GM19467 (cell line): Measurements from ENCODE around the gene METTL23.
"Not testable (repeated sequence)": the region's sequence is repeated elsewhere in the genome, so short reads cannot be mapped to it uniquely, and the experiment has no call there.

Experiments
- ATAC-seq: cut with Tn5 transposase; IDR thresholded peaks from one replicate; pipeline ENCODE4 v1.9.1; 2021; ENCODE audit warnings: mild to moderate bottlenecking, moderate library complexity; ENCODE audit not compliant: unreplicated experiment

METTL23 gene

DNA sequence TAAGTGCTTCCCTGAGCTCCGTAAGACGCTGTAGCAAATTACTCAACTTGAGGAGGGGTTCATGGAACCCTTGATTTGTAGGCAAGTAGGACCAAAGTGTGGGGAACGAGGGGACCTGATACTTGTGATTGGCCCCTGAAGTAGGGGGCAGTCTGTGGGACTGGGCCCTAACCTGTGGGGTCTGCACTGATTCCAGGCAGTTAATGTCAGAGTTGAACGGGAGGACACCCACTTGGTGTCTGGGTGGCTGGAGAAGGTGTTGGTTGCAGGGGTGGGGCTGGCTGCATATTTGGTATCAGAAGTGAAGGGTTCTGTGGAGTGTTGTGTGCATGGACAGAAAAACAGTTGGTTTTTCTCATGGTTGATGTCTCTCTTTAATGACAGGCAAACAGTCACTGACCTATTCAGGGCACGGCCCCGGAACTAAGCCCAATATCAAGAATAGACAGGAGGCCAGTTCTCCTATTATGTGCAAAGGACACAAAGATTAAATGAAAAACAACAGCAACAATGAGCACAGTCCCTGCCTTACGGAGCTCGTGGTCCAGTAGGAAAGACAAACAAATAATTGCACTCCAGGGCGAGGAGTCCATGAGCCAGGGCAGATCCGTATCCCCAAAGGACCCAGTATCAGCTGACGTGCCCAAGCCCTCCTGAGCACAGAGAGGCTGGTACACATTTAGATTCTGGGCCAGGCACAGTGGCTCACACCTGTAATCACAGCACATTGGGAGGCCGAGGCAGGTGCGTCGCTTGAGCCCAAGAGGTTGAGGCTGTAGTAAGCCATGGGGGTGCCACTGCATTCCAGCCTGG, 35.1 kb upstream of the METTL23 start:
- ATAC-seq = no peak

DNA sequence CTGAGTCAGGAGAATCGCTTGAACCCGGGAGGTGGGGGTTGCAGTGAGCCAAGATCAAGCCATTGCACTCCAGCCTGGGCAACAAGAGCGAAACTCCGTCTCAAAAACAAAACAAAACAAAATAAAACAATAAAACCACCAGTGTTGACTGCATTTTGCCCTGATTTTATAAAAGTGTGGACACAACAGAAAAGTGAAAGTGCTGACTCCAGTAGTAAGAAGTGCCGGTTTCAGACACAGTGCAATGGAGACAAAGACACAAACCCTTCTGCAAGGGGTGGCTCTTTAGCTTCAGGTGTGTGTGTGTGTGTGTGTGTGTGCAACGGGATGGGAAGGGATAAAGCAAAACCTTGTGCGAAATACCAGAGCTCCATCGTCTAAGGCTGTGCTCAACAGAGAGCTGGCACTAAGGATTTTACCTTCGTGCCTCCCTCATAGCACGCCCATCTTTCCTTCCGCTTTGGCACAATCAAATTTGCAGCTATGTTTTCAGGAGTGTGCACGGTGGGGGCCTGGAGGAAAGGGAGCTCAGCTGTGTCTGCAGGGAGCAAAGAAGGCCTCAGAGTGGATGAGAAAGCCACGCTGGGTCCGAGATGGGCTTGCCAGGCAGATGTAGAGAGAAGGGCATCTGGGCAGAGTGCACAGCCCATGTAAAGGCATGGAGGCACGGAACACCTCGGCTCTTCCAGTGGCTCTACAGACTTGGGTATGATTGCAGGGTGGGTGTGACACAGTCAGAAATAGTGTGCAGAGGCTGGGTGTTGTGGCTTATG, 31.4 kb upstream of the METTL23 start:
- no peak for ATAC-seq

DNA sequence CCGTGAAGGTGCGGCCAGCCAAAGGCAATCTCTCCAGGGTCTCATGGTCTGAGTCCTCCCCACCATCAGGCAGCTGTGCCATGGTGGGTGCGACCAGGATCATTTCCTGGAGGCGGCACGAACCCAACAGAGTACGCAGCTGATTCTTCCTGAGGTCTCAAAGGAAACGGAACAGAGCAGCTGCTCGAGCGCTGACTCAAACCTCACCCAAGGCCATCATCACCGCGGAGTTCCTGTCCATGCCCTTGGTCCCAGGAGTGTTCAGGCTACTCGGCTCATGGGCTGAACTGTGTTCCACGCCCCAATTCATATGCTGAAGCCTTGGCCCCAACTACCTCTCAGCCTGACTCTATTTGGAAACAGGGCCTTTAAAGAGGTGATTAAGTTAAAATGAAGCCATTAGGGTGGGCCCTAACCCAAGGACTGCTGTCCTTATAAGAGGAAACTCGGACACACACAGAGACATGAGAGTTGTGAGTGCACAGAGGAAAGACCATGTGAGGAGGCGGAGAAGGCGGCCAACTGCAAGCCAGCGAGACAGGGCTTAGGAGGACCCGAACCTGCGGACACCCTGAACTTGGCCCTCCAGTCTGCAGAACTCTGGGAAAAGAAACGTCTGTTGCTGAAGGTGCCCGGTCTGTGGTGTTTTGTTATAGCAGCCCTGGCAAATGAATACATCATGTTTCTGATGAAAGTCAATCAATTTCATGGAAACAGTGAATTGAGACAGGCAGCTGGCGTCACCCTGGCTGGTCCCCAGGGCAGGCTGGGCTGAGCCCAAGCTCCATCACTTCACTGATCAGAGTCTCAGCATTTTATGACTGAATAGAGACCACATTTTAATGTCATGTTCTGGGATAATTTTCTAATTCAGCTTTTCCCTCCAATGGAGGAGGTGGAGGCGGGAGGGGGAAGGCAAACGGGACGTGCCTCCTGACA, 29.6 kb upstream of the METTL23 start:
- peak; percentile 60 for ATAC-seq

DNA sequence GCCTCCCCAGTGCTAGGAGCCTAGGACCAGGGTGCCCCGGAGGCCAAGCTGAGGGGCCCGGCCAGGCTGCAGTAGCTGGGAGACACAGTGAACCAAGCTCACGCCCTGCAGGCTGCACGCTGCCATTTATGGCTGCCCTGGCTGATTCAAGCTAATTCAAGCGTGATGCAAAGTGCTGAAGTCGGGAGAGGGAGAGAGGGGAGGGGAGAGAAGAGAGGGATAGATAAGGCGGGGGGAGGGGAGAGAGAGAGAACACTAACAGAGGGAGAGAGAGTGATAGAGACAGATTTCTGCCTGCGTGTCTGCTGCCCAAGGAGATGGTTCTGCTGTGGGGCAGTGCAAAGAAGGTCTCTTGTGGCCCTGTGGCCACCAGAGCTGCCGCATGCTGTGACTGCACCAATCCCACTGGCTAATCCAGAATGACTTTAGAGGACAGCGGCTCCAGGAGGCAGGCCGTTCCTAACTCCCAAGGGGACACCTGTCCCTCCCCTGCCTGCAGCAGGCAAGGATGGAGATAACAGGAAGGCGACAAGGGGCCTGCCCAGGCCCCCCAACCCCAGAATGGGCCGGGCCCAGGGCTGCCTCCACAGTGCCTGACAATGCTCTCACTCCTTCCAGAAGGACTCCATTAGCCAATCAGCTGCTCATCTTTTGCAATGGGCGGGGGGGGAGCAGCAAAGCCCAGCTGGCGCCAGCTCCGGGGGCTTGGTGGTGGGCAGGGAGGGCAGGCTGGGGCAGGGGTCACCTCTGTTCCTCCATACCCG, 28.8 kb upstream of the METTL23 start:
- no peak for ATAC-seq

DNA sequence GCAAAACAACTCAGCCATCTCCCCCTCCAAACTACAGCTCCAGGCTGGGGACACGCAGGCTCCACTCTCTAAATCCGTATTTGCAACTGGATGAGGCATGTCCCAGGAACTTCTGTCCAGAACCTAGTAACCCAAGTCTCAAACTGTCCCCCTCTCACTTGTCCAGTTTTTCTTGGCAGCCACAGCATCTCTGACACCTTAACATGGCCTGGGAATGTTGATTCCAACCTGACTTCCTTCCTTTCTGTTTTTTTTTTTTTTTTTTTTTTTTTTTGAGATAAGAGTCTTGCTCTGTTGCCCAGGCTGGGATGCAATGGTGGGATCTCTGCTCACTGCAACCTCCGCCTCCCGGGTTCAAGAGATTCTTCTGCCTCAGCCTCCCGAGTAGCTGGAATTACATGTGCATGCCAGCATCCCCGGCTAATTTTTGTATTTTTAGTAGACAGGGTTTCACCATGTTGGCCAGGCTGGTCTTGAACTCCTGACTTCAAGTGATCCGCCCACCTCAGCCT, 28.1 kb upstream of the METTL23 start:
- not testable (repeated sequence) for ATAC-seq

DNA sequence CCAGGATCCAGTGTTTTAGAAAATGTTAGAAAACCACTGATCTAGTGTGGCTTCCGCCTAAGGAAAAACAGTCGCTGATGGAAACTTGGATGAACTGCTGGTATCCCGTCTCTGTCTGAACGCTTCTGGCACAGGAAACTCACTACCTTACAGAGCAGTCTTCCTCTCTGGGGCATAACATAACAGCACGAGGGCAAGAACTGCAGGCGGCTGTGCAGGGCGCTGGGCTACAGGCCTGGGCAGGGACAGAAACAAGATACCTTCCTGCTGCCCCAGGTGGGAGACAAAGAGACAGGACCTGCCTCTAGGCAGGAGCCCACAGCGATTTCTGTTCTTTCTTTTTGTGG, 26.4 kb upstream of the METTL23 start:
- ATAC-seq = no peak

DNA sequence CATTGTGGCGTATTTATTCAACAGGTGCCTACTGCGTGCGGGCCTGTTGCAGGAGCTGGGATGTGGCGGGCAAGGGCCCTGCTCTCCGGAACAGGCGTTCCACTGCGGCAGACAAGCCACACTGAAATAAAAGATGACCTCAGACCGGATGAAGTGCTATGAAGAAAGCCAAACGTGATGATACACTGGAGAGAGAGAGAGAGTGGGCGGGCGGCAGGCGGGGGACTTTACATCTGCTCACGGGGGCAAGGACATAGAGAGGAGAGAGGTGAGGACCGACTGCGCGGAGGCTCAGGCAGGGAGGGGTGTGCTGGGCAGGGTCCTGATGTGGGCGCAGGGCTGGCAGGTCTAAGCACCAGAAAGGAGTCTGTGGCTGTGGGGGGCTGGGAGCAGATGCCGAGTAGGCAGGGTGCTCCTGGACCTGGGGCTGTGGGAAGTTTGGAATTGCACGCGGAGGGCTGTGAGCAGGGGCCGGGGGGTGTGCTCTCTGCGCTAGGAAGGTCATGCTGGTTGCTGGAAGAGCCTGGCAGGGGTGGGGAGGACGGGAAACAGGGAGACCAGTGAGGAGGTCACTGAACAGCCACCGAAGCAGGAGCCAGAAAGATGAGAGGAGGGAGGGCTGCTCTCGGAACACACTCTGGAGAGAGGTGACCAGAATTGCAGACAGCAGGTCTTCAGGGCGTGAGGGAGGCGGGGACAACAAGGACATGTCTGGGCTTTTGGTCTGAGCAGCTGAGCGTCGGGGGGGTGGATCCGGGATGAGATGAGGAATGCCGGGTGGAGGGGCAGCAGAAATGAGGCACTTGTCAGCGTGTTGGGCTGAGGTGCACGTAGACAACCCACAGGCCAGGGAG, 25.8 kb upstream of the METTL23 start:
- no peak for ATAC-seq

DNA sequence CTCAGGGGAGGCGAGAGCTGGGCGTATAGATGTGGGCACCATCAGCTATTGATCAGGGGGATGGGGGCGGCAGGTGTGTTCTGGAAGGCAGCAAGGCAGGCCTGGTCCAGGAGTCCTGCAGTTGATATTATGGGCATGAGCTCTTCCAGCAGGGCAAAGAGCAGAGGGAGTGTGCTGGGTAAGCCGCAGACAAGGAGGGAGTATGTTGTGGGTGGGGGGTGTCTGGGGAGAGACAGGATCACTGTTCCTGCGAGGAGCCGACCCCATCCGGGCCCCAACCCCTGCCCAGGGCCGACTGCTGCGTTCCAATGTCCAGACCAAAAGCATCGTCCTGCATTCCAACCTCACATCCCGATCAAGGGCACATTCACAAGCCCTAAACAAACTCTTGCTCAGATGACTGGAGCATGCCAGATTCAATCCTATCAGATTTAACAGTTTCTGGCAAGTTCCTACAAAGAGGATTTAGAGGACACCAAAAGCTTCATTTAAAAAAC, 25.1 kb upstream of the METTL23 start:
- ATAC-seq = no peak

DNA sequence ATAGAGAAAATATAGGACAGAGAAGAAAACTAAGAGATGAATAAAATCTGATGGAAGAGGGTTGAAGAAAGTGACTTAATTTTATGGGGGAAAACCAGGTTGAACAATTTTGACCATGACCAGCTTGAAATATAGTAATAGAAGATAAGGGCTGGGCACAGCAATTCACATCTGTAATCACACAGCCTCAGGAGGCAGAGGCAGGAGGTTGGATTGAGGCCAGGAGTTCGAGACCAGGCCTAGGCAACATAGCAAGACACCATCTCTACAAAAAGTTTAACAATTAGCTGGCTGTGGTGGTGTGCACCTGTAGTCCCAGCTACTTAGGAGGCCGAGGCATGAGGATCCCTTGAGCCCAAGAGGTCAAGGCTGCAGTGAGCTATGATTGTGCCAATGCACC, 24.6 kb upstream of the METTL23 start:
- ATAC-seq = no peak

DNA sequence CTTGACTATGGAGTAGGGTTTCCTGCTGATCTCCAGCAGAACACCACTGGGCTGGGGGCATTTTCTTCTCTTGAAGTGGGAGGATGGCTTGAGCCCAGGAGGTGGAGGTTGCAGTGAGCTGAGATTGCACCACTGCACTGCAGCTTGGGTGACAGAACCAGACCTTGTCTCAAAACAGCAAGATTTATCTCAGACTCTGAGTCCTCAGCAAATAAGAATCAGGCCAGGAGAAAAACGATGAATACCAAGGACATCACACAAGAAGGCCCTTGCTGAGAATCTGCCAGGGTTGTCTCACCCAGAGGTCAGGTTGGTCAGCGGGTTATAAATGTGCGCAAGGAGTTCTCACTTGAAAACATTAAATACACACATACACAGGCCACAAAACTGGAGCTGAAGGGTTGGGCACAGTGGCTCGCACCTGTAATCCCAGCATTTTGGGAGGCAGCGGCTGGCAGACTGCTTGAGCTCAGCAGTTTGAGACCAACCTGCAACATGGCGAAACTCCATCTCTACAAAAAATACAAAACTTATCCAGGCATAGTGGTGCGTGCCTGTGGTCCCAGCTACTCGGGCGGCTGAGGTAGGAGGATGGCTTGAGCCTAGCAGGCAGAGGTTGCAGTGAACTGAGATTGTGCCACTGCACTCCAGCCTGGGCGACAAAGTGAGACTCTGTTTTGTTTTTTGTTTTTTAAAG, 23.6 kb upstream of the METTL23 start:
- no peak for ATAC-seq

DNA sequence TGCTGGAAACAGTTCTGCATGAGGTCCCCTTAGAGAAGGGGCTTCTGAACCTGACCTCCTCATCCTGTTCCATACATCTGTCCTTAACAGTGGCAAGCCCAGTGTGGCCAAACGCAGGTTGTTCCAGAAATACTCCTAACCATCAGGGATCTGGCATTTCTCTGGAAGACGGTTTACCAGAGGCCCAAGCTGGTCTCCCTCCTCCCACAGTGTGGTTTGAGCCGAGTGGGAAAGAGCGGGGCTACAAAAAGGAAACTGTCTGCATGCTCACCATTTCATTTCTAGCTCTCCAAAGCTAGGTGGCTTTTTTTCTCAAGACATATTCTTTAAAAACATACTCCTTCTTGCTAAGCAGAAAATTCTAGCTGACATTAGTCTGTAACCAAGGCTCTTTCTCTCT, 21.8 kb upstream of the METTL23 start:
- ATAC-seq = no peak

DNA sequence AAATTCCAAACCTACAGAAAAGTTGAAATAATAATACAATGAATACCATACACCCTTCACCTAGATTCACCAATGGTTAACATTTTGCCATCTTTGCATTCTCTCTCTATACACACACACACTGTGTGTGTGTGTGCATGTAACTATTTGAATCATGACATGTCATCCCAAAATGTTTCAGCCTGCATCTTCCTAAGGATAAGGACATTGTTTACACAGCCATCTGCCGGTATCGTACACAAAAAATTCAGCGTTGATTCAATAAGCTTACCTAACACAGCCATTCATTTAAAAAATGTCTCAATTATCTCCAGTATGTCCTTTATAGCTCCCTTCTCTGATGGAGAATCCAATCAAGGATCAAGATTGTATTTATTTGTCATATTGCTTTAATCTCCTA, 19.8 kb upstream of the METTL23 start:
- ATAC-seq = no peak

DNA sequence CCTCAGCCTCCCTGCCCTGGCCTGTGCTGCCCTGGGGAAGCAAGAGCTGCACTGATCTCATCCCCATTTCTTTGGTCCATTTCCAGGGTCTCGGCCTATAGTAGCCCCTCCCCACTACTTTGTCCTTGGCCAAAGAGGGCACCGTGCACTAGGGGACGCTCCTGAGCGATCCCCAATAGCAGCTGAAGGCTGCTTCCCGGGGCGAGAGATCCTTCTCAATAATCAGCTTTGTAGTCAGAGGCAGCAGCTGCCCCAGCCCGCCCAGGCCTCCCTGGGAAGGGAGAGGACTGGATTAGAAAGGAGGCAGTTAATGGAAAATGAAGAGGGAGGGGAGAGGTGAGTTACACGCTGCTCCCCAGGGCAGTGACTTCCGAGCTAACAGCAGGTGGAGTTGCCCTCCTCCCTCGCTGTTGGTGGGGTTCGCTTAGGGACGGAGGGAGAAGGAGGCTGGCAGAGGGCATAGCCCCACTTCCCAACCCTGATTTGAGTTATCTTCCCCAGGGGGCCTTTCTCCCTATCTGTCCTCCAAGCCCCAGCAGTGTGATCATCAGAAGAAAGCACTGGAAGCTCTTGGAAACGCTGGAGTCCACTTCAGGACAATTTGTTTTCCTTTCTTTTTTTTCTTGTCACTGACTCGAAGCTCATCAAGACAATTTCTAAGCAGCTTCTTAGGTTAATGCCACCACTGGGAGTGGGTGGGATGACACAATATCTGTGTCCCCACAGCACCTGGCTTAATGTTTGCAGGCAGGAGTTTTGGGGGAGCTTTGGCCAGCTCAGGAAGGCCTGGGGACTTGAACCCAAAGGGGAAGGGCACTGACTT, 18.4 kb upstream of the METTL23 start:
- ATAC-seq = no peak

DNA sequence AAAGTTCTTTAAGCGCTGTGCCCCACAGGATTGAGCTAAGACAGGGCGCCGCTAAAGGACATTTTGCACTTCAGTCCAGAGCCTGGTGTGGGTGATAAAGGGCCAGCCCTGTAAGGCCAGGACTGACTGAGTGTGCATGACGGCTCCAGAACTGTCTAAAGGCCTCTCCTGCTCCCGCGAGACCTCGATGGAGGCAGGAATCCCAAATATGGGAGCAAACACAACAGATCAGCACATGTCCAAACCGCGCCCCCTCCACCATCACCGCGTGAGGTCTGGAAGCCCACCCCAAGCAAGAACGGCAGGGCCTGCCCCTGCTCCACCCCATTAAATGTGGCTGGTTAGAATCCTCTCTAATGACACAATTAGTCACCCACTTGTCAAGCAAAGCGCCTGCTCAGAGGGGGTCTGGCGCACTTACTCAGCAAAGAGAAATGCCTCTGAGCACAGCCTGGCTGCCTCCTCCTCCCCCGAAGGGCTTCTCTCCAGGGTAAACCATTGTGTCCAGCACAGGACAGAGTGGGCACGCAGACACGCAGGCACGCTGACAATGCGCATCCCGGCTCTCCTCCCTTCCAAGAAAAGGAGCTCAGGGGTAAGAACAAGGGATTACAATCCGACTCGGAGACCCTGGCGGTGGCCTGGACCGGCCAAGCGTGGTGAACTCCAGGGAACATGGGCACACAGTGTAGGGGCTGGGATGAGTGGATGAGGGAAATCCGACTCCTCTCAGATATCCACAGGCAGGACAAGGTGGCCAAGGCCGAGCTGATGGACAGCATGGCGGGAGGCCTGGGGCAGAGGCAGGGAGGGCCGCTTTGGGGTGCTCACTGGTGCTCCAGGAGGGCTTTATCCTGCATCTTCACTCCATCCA, 17.3 kb upstream of the METTL23 start:
- ATAC-seq = no peak

DNA sequence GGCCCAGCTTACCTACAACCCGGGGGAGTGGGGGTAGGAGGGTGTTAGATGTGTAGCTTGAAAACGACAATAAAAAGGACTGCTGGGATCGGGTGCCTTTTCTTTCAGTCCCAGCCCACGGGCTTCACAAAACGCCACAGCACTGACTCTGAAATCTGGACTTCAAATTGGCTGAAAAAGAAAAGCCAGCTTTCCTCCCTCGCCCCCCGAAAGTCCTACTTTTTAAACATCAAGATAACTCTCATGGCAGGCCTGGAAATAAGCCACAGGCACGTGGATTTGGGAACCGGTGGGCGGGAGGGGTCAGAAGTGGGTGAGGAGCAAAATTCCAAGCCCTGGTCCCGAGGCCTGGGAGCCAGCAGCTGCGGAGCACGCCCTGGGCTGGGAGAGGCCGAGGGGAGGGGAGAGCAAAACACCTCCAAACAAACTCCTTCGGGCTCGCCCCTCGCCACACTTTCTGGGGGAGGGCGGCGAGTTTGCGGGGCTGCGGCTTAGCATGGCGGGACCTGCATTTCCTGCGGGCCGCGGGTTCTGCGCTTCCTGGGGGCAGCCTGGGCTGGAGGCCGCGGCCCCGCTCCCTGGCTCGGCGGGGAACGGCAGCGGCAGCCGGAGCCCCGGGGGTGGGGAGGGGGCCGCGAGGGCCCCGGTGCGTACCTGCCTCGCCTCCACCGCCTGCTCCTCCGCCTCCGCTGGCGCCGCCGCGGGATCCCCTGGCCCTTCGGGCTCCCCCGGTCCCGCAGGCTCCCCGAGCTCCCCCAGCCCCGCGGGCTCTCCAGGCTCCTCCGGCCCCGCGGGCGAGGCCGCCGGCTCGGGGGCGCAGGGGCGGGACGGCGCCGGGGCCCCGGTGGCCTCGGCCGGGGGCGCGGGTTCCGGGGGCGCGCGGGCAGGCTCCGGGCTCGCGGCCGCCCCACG, 16.4 kb upstream of the METTL23 start:
- ATAC-seq = not testable (repeated sequence)
